ENCODE results near the gene ARHGAP42.

The ARHGAP42 gene

GRCh38 chr11:100902454-100903141 lies 215.5 kb downstream of the ARHGAP42 start:
- Histone ChIP-seq H3K27ac (no peak overlapping the region), H3K36me3 (no peaks in the 10 kb centered on the region), H3K4me1 (ENCODE audit: control insufficient read depth in 1 of 2, insufficient read depth in 1 of 2, low read depth in 1 of 2, low read length in 1 of 2) (no peaks in the 10 kb centered on the region), H3K27me3 (no peaks in the 10 kb centered on the region), H3K4me3 (ENCODE audit: low read depth in 1 of 2, low read length in 1 of 2) (no peak overlapping the region), H3K9me3 (no peaks in the 10 kb centered on the region)
- TF ChIP-seq CTCF (IDR thresholded peaks at IDR 0.05), result no peak

GRCh38 chr11:100903284-100903683 lies 216.2 kb downstream of the ARHGAP42 start:
- Histone ChIP-seq H3K27ac (no peak overlapping the region), H3K27me3 (no peaks in the 10 kb centered on the region), H3K36me3 (no peaks in the 10 kb centered on the region), H3K4me3 (ENCODE audit: low read depth in 1 of 2, low read length in 1 of 2) (no peak overlapping the region), H3K9me3 (no peaks in the 10 kb centered on the region), H3K4me1 (ENCODE audit: control insufficient read depth in 1 of 2, insufficient read depth in 1 of 2, low read depth in 1 of 2, low read length in 1 of 2) (no peaks in the 10 kb centered on the region)
- TF ChIP-seq CTCF (IDR thresholded peaks at IDR 0.05), result no peak

- H3K27me3 ChIP-seq, result no peaks in the 10 kb centered on the region
- H3K4me1 ChIP-seq (ENCODE audit: control insufficient read depth in 1 of 2, insufficient read depth in 1 of 2, low read depth in 1 of 2, low read length in 1 of 2), result no peaks in the 10 kb centered on the region
- no peak overlapping the region for H3K27ac ChIP-seq
- no peaks in the 10 kb centered on the region for H3K36me3 ChIP-seq
- no peaks in the 10 kb centered on the region for H3K9me3 ChIP-seq
- no peak for TF ChIP-seq CTCF (IDR thresholded peaks at IDR 0.05)
- H3K4me3 ChIP-seq (ENCODE audit: low read depth in 1 of 2, low read length in 1 of 2), result no peak overlapping the region
Measured at GRCh38 chr11:100905684-100906083, 218.6 kb downstream of the ARHGAP42 start.

GRCh38 chr11:100908746-100909145 lies 221.7 kb downstream of the ARHGAP42 start:
- H3K4me3 ChIP-seq (ENCODE audit: low read depth in 1 of 2, low read length in 1 of 2), result no peak overlapping the region
- H3K9me3 ChIP-seq, result no peaks in the 10 kb centered on the region
- no peak overlapping the region for H3K27ac ChIP-seq
- no peak for TF ChIP-seq CTCF (IDR thresholded peaks at IDR 0.05)
- H3K4me1 ChIP-seq (ENCODE audit: control insufficient read depth in 1 of 2, insufficient read depth in 1 of 2, low read depth in 1 of 2, low read length in 1 of 2), result no peaks in the 10 kb centered on the region
- no peaks in the 10 kb centered on the region for H3K27me3 ChIP-seq
- no peaks in the 10 kb centered on the region for H3K36me3 ChIP-seq

GRCh38 chr11:100910808-100911207 lies 223.7 kb downstream of the ARHGAP42 start:
- no peaks in the 10 kb centered on the region for H3K4me1 ChIP-seq (ENCODE audit: control insufficient read depth in 1 of 2, insufficient read depth in 1 of 2, low read depth in 1 of 2, low read length in 1 of 2)

More at GRCh38 chr11:100910808-100911207, 223.7 kb downstream of the ARHGAP42 start:
- Histone ChIP-seq H3K36me3 (no peaks in the 10 kb centered on the region), H3K4me3 (ENCODE audit: low read depth in 1 of 2, low read length in 1 of 2) (no peak overlapping the region), H3K9me3 (no peaks in the 10 kb centered on the region), H3K27ac (no peak overlapping the region), H3K27me3 (no peaks in the 10 kb centered on the region)
- no peak for TF ChIP-seq CTCF (IDR thresholded peaks at IDR 0.05)

Measured in neutrophil (primary cell).